PFSK-1 (cell line): ENCODE measurements around the gene DOCK10.
A peak's percentile ranks its signal among the peaks of the same experiment; 100 is the strongest.

ENCODE experiments used
- FOXP2 ChIP-seq: optimal IDR thresholded peaks from 2 replicates; pipeline ENCODE3; 2011; ENCODE audit warnings: borderline replicate concordance, control low read depth, inconsistent platforms; ENCODE audit not compliant: insufficient read depth; ENCODE audit errors: extremely low read length, extremely low read depth
- POLR2AphosphoS5 ChIP-seq: IDR thresholded peaks from 2 replicates; pipeline ENCODE4 v1.6.1; 2012; ENCODE audit warnings: low read depth, mild to moderate bottlenecking, control low read depth, low read length, moderate library complexity
- REST ChIP-seq, 2 experiments: IDR thresholded peaks; 2 replicates each; pipeline versions ENCODE4 v1.6.1 to v1.8.0; 2011 to 2012; ENCODE audit warnings: low read depth in 2 of 2, low read length in 2 of 2, control low read depth in 1 of 2, inconsistent platforms in 1 of 2, mild to moderate bottlenecking in 1 of 2, moderate library complexity in 1 of 2; ENCODE audit not compliant: insufficient read depth in 1 of 2
- SIN3A ChIP-seq: IDR thresholded peaks from 2 replicates; pipeline ENCODE4 v1.6.1; 2012; ENCODE audit warnings: mild to moderate bottlenecking, low read length, moderate library complexity, borderline replicate concordance; ENCODE audit not compliant: insufficient read depth
- TAF1 ChIP-seq: IDR thresholded peaks from 2 replicates; pipeline ENCODE4 v1.6.1; 2012; ENCODE audit warnings: low read length, control low read depth, borderline replicate concordance; ENCODE audit not compliant: insufficient read depth

The DOCK10 gene

GRCh38 chr2:224999754-225000153 is 42.5 kb downstream of the DOCK10 start:
- TF ChIP-seq FOXP2, result no peak
- no peak for TF ChIP-seq TAF1
- no peak for TF ChIP-seq POLR2AphosphoS5
- TF ChIP-seq REST (IDR thresholded peaks at IDR 0.05; ENCODE audit: insufficient read depth in 1 of 2, low read depth in 2 of 2, low read length in 2 of 2), result no peak
- no peak for TF ChIP-seq SIN3A

GRCh38 chr2:224999321-224999720 is 42.9 kb downstream of the DOCK10 start:
- TF ChIP-seq SIN3A (no peak), POLR2AphosphoS5 (peak; percentile 20; the same call in 1 of the 2 replicates)

GRCh38 chr2:224997802-224998201 is 44.5 kb downstream of the DOCK10 start:
- TF ChIP-seq REST (IDR thresholded peaks at IDR 0.05; ENCODE audit: insufficient read depth in 1 of 2, low read depth in 2 of 2, low read length in 2 of 2) (no peak), TAF1 (no peak), FOXP2 (no peak), SIN3A (no peak), POLR2AphosphoS5 (no peak)

GRCh38 chr2:224995419-224995818 is 46.8 kb downstream of the DOCK10 start:
- TF ChIP-seq FOXP2 (no peak), POLR2AphosphoS5 (no peak), SIN3A (no peak), REST (IDR thresholded peaks at IDR 0.05; ENCODE audit: insufficient read depth in 1 of 2, low read depth in 2 of 2, low read length in 2 of 2) (no peak; a peak in 1 of 4 replicates)

- TF ChIP-seq TAF1 (no peak), REST (IDR thresholded peaks at IDR 0.05; ENCODE audit: insufficient read depth in 1 of 2, low read depth in 2 of 2, low read length in 2 of 2) (no peak), FOXP2 (no peak), SIN3A (no peak), POLR2AphosphoS5 (no peak)
Measured at GRCh38 chr2:224994242-224994823, 47.9 kb downstream of the DOCK10 start.
